Measurements from ENCODE around the gene TBC1D22A. TPM values are rescaled to one million over a fixed set of nuclear protein-coding genes. Genes with fewer than 3 reads are reported as not detected.

Gene TBC1D22A
- total RNA-seq, 4 donors from 2014 or later, result 31.2 to 111 (median 41.8) TPM

GRCh38 chr22:47205554-47205953 is 443.1 kb downstream of the TBC1D22A start:
- in situ Hi-C loops (cut with MboI; ENCODE audit: low pct_ligation_motif_present in 1 of 4, low pct_unique_long_range_greater_than_20kb in 1 of 4, low sequenced_read_pairs in 3 of 4), result no loop called here
- no peak overlapping the region for H3K4me3 ChIP-seq
- no peak overlapping the region for H3K27ac ChIP-seq
- WGBS, 2 donors (ENCODE audit: low coverage in 1 of 2), result 91% methylated on average over 10 of the region's 10 CpGs; no CpG with 5 or more reads in 1 of the 2 donors
- intact Hi-C loops (cut with DNase I; ENCODE audit: low total_unique reads), result no loop called here
- no peaks in the 10 kb centered on the region for H3K36me3 ChIP-seq
- no peaks in the 10 kb centered on the region for H3K4me1 ChIP-seq
- H3K27me3 ChIP-seq, result peaks cover 8% of the 10 kb centered on the region
- DNase-seq, result no peak
- no peaks in the 10 kb centered on the region for H3K9me3 ChIP-seq
- no peak for TF ChIP-seq POLR2AphosphoS5 (IDR thresholded peaks at IDR 0.05)
- TF ChIP-seq EP300 (IDR thresholded peaks at IDR 0.05; ENCODE audit: low read depth), result no peak
- no peak for TF ChIP-seq CTCF (IDR thresholded peaks at IDR 0.05)
- no peak for TF ChIP-seq POLR2A (IDR thresholded peaks at IDR 0.05)

GRCh38 chr22:47206164-47206563 is 443.7 kb downstream of the TBC1D22A start:
- Histone ChIP-seq H3K4me1 (no peaks in the 10 kb centered on the region), H3K9me3 (no peaks in the 10 kb centered on the region), H3K36me3 (no peaks in the 10 kb centered on the region), H3K27me3 (peaks cover 8% of the 10 kb centered on the region), H3K27ac (no peak overlapping the region), H3K4me3 (no peak overlapping the region)
- no peak for TF ChIP-seq POLR2AphosphoS5 (IDR thresholded peaks at IDR 0.05)
- TF ChIP-seq CTCF (IDR thresholded peaks at IDR 0.05), result no peak
- no peak for TF ChIP-seq POLR2A (IDR thresholded peaks at IDR 0.05)
- no peak for TF ChIP-seq EP300 (IDR thresholded peaks at IDR 0.05; ENCODE audit: low read depth)
- in situ Hi-C loops (cut with MboI; ENCODE audit: low pct_ligation_motif_present in 1 of 4, low pct_unique_long_range_greater_than_20kb in 1 of 4, low sequenced_read_pairs in 3 of 4), result no loop called here
- WGBS, 2 donors (ENCODE audit: low coverage in 1 of 2), result 40 to 61% methylated on average over 1 to 3 of the region's 3 CpGs
- DNase-seq, result no peak
- intact Hi-C loops (cut with DNase I; ENCODE audit: low total_unique reads), result no loop called here

GRCh38 chr22:47206666-47207218 is 444.3 kb downstream of the TBC1D22A start:
- no peak for DNase-seq
- intact Hi-C loops (cut with DNase I; ENCODE audit: low total_unique reads), result no loop called here
- no peaks in the 10 kb centered on the region for H3K9me3 ChIP-seq
- no peak overlapping the region for H3K4me3 ChIP-seq
- H3K4me1 ChIP-seq, result no peaks in the 10 kb centered on the region
- TF ChIP-seq POLR2A (IDR thresholded peaks at IDR 0.05) (no peak), EP300 (IDR thresholded peaks at IDR 0.05; ENCODE audit: low read depth) (no peak), CTCF (IDR thresholded peaks at IDR 0.05) (no peak), POLR2AphosphoS5 (IDR thresholded peaks at IDR 0.05) (no peak)
- in situ Hi-C loops (cut with MboI; ENCODE audit: low pct_ligation_motif_present in 1 of 4, low pct_unique_long_range_greater_than_20kb in 1 of 4, low sequenced_read_pairs in 3 of 4), result no loop called here
- 40 to 41% methylated on average over 1 to 9 of the region's 9 CpGs for WGBS, 2 donors (ENCODE audit: low coverage in 1 of 2)
- no peaks in the 10 kb centered on the region for H3K36me3 ChIP-seq
- H3K27ac ChIP-seq, result no peak overlapping the region
- H3K27me3 ChIP-seq, result peaks cover 8% of the 10 kb centered on the region

- no peaks in the 10 kb centered on the region for H3K4me1 ChIP-seq
- 82% methylated on average over 6 of the region's 6 CpGs; no CpG with 5 or more reads in 1 of the 2 donors for WGBS, 2 donors (ENCODE audit: low coverage in 1 of 2)
- no peak for DNase-seq
- intact Hi-C loops (cut with DNase I; ENCODE audit: low total_unique reads), result no loop called here
- H3K27ac ChIP-seq, result no peak overlapping the region
- no peak for TF ChIP-seq EP300 (IDR thresholded peaks at IDR 0.05; ENCODE audit: low read depth)
- TF ChIP-seq POLR2AphosphoS5 (IDR thresholded peaks at IDR 0.05), result no peak
- TF ChIP-seq POLR2A (IDR thresholded peaks at IDR 0.05), result no peak
- no peak for TF ChIP-seq CTCF (IDR thresholded peaks at IDR 0.05)
- peaks cover 8% of the 10 kb centered on the region for H3K27me3 ChIP-seq
- H3K36me3 ChIP-seq, result no peaks in the 10 kb centered on the region
- in situ Hi-C loops (cut with MboI; ENCODE audit: low pct_ligation_motif_present in 1 of 4, low pct_unique_long_range_greater_than_20kb in 1 of 4, low sequenced_read_pairs in 3 of 4), result no loop called here
- no peak overlapping the region for H3K4me3 ChIP-seq
- H3K9me3 ChIP-seq, result no peaks in the 10 kb centered on the region
Observed at GRCh38 chr22:47207387-47207786, 444.9 kb downstream of the TBC1D22A start.

Data from transverse colon (tissue), 4 donors.